ENCODE measurements around the gene RASL11B. TPM values are rescaled to one million over a fixed set of nuclear protein-coding genes. Genes with fewer than 3 reads are reported as not detected.

Gene RASL11B
- total RNA-seq, 1 donor from 2014 or later = 0.60 TPM

GRCh38 chr4:52911684-52912294 is 49.7 kb downstream of the RASL11B start:
- ATAC-seq = peak; percentile 77

DNA sequence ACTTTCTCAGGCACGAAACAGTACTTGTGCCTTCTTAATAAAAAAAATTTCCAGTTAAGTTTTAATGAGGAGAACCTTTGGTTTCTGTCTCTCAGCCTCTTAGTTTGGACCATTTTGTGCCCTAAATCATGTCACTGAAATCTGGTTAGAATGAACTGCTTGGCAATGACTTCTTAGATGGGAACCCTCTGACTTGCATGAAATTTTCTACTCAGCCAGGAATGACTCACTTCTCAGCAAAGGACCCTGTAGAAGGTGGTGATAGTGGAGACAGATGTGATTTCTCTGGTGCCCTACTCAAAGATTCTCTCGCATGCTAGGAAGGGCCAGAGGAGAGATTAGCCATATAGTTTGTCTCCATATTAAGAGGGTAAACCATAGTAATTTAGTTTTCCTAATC is 50.5 kb downstream of the RASL11B start:
- DNase-seq (ENCODE audit: low spot score) (no peak), ATAC-seq (no peak)

More at GRCh38 chr4:52911684-52912294, 49.7 kb downstream of the RASL11B start:
- peak; percentile 69 for DNase-seq (ENCODE audit: low spot score)

GRCh38 chr4:52914051-52914605 is 52.0 kb downstream of the RASL11B start:
- ATAC-seq (peak; percentile 61), DNase-seq (ENCODE audit: low spot score) (no peak)

DNA sequence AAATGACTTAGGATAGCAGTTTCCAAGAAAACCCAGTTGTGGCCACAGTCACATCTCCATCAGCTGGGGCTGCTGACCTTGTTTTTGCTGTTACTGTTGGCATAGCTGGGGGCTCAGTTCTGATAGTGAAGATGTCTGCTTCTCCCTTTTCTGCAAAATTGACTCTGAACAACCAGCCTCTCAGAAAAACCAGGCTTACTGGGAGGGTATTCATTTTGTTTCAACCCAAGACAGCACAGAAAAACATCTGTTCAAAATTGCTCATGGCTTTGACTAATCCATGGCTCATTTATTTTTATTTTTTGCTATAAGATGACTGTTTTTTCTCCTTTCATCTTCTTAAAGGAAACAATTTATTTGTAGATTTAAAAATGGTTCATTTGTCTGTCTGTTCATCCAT is 53.1 kb downstream of the RASL11B start:
- ATAC-seq (no peak), DNase-seq (ENCODE audit: low spot score) (no peak)

DNA sequence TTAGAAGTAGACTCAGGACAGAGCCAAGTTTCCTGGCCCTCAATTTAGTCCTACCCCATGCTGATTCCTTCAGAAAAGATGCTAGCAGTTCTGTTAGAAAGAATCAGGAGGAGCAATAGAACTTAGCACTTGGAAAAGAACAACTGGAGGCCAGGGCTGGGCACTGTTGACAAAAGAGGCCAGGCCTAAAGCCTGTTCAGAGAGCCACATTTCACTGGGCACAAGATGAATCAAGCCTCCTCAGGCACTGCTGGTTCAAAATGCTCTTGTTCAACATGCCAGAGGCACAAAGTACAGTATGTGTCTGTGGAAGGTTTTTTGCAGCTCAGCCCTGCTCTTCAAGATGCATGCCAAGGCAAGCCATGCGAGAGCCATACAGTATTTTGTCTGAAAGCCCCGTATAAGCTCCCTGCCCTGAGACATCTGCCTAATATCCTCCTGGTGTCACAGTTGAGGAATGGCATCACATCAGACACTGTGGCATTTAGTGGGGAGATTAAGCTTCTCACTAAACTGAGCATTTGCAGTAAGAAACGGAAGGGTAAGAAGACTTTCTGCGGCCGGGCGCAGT is 53.7 kb downstream of the RASL11B start:
- ATAC-seq (peak; percentile 68), DNase-seq (ENCODE audit: low spot score) (no peak)

Other genes with a start within 250 kb of the RASL11B start
- 4.9 TPM for gene USP46, start 203.0 kb upstream of the RASL11B start, total RNA-seq
- gene ERVMER34-1, start 110.9 kb upstream of the RASL11B start, total RNA-seq = not detected

Measured in left lobe of liver (tissue), 2 donors.